ENCODE data around the gene TXNDC12. TPM values are rescaled to one million over a fixed set of nuclear protein-coding genes. Genes with fewer than 3 reads are reported as not detected.
"Not testable (repeated sequence)": the region's sequence is repeated elsewhere in the genome, so short reads cannot be mapped to it uniquely, and the experiment has no call there.

TXNDC12 gene
- total RNA-seq, 4 donors from 2014 or later, result 22.4 to 26.4 (median 25.5) TPM

GRCh38 chr1:52056163-52056936 is 1.4 kb upstream of the TXNDC12 start, which contains the start of gene BTF3L4:
Gene BTF3L4 (plus strand): TSS chr1:52056295. CDS start chr1:52059848, 3,553 bp downstream.
- TF ChIP-seq POLR2AphosphoS5 (IDR thresholded peaks at IDR 0.05), result peak in 1 of 3 donors; percentile 85
- TF ChIP-seq POLR2A (IDR thresholded peaks at IDR 0.05), result peak; percentile 39 to 79
- TF ChIP-seq EP300 (IDR thresholded peaks at IDR 0.05), result no peak
- H3K9me3 ChIP-seq, result no peaks in the 10 kb centered on the region
- 2% methylated on average over 12 of the region's 54 CpGs for WGBS
- DNase-seq (ENCODE audit: low spot score in 2 of 2), result peak; percentile 97
- H3K36me3 ChIP-seq, result peaks cover 13% of the 10 kb centered on the region
- H3K27me3 ChIP-seq, result no peaks in the 10 kb centered on the region
- H3K4me3 ChIP-seq, result peak within 1 kb of the TSS; percentile 98
- H3K27ac ChIP-seq, result peak within 1 kb of the TSS; percentile 96
- peaks cover 49% of the 10 kb centered on the region for H3K4me1 ChIP-seq

- DNase-seq (ENCODE audit: low spot score in 2 of 2), result no peak
- Histone ChIP-seq H3K27ac (peak overlapping the region; percentile 96), H3K27me3 (no peaks in the 10 kb centered on the region), H3K4me3 (peak overlapping the region; percentile 98), H3K9me3 (no peaks in the 10 kb centered on the region), H3K4me1 (peaks cover 49% of the 10 kb centered on the region), H3K36me3 (peaks cover 9% of the 10 kb centered on the region)
- TF ChIP-seq POLR2AphosphoS5 (IDR thresholded peaks at IDR 0.05), result no peak
- no peak for TF ChIP-seq EP300 (IDR thresholded peaks at IDR 0.05)
- TF ChIP-seq CTCF (IDR thresholded peaks at IDR 0.05), result no peak
- TF ChIP-seq POLR2A (IDR thresholded peaks at IDR 0.05), result no peak
- 0% methylated on average over 12 of the region's 12 CpGs for WGBS
Measured at GRCh38 chr1:52055866-52056162, 823 bp upstream of the TXNDC12 start.

- no peaks in the 10 kb centered on the region for H3K36me3 ChIP-seq
Measured at GRCh38 chr1:52054496-52055065, 410 bp downstream of the TXNDC12 start.

GRCh38 chr1:52053862-52054261 is 1.1 kb downstream of the TXNDC12 start:
- 95% methylated on average over 1 of the region's 1 CpG for WGBS
- TF ChIP-seq CTCF (IDR thresholded peaks at IDR 0.05) (no peak), POLR2A (IDR thresholded peaks at IDR 0.05) (no peak), POLR2AphosphoS5 (IDR thresholded peaks at IDR 0.05) (no peak), EP300 (IDR thresholded peaks at IDR 0.05) (no peak)
- H3K36me3 ChIP-seq, result no peaks in the 10 kb centered on the region
- no peak overlapping the region for H3K27ac ChIP-seq
- H3K4me1 ChIP-seq, result peaks cover 44% of the 10 kb centered on the region
- no peaks in the 10 kb centered on the region for H3K27me3 ChIP-seq
- no peak for DNase-seq (ENCODE audit: low spot score in 2 of 2)
- peak overlapping the region; percentile 98 for H3K4me3 ChIP-seq
- no peaks in the 10 kb centered on the region for H3K9me3 ChIP-seq

More at GRCh38 chr1:52054496-52055065, 410 bp downstream of the TXNDC12 start:
- H3K27ac ChIP-seq, result peak overlapping the region; percentile 96
- H3K9me3 ChIP-seq, result no peaks in the 10 kb centered on the region
- WGBS, result 3% methylated on average over 12 of the region's 13 CpGs
- no peaks in the 10 kb centered on the region for H3K27me3 ChIP-seq
- peaks cover 49% of the 10 kb centered on the region for H3K4me1 ChIP-seq
- no peak for DNase-seq (ENCODE audit: low spot score in 2 of 2)
- H3K4me3 ChIP-seq, result peak overlapping the region; percentile 98
- TF ChIP-seq POLR2AphosphoS5 (IDR thresholded peaks at IDR 0.05), result no peak
- TF ChIP-seq POLR2A (IDR thresholded peaks at IDR 0.05), result no peak
- no peak for TF ChIP-seq CTCF (IDR thresholded peaks at IDR 0.05)
- TF ChIP-seq EP300 (IDR thresholded peaks at IDR 0.05), result no peak

- DNase-seq (ENCODE audit: low spot score in 2 of 2); H3K4me3 ChIP-seq; H3K9me3 ChIP-seq; H3K27me3 ChIP-seq; H3K36me3 ChIP-seq; H3K27ac ChIP-seq: not testable (repeated sequence)
- H3K4me1 ChIP-seq, result peaks cover 13% of the 10 kb centered on the region
- WGBS, result 100% methylated on average over 4 of the region's 4 CpGs
Measured at GRCh38 chr1:52049337-52049736, 5.7 kb downstream of the TXNDC12 start.

GRCh38 chr1:52045666-52046195 is 9.3 kb downstream of the TXNDC12 start:
- H3K9me3 ChIP-seq; H3K4me3 ChIP-seq; H3K36me3 ChIP-seq; H3K27ac ChIP-seq; H3K4me1 ChIP-seq; DNase-seq (ENCODE audit: low spot score in 2 of 2); H3K27me3 ChIP-seq: not testable (repeated sequence)
- 98% methylated on average over 4 of the region's 4 CpGs for WGBS
